HCT116 (cell line): Measurements from ENCODE around the gene ACVR1B. TPM values are rescaled to one million over a fixed set of nuclear protein-coding genes. Genes with fewer than 3 reads are reported as not detected.

Source experiments
- ATAC-seq: fragments of 200-7000 bp; cut with Tn5 transposase; 2 replicates; pipeline ENCODE4 v1.9.1; 2020; ENCODE audit warnings: mild to moderate bottlenecking, moderate library complexity
- BruUV-seq: library from RNA; stranded (reverse); fragments of 400-500 nt; replicated peaks from 2 replicates; lab custom pipeline; 2021; lab: Mats Ljungman, UMichigan
- CTCF ChIA-PET: fragments of 300-600 bp; sonication (Branson Sonifier 250); formaldehyde crosslinking; loops from one replicate; lab custom pipeline; 2021; ENCODE audit warnings: antibody characterized with exemption; lab: Charles Lee
- POLR2A ChIA-PET: fragments of 300-600, 350-600 bp; sonication (Branson Sonifier 250); formaldehyde crosslinking; loops from one replicate; lab custom pipeline; 2021; ENCODE audit warnings: antibody characterized with exemption; lab: Charles Lee
- RAD21 ChIA-PET, 2 experiments: fragments of 300-600 bp; sonication (Branson Sonifier 250); formaldehyde crosslinking; loops; one replicate each; lab custom pipeline; 2023; ENCODE audit warnings: low total read pairs in 2 of 2; ENCODE audit not compliant: uncharacterized antibody in 2 of 2, unreplicated experiment in 2 of 2, low non-redundant PET in 1 of 2; lab: Charles Lee
- DNase-seq: peaks from one replicate; pipeline ENCODE4 v3.0.0-alpha.2; 2010; ENCODE audit warnings: low read depth, low spot score
- H2AFZ ChIP-seq: fragments of 200-600 bp; shearing (Covaris generic), sonication (generic); 2 replicates; pipeline ENCODE4 v1.6.1; 2017; ENCODE audit warnings: low read depth, mixed run types, mixed read lengths, antibody characterized with exemption, low read length; ENCODE audit not compliant: poor library complexity, severe bottlenecking
- H3K27ac ChIP-seq: 2 replicates; pipeline ENCODE4 v1.5.1; 2012; ENCODE audit warnings: low read depth, low read length
- H3K27me3 ChIP-seq: fragments of 200-600 bp; sonication (generic); 2 replicates; pipeline ENCODE4 v1.6.1; 2016; ENCODE audit warnings: mixed run types, low read length, mixed read lengths; ENCODE audit not compliant: insufficient read depth
- H3K36me3 ChIP-seq, 2 experiments: fragments of 200-500 bp in 1 of 2; fragments of 200-600 bp in 1 of 2; sonication (Bioruptor generic) in 1 of 2; sonication (generic) in 1 of 2; 2 replicates each; pipeline versions ENCODE4 v1.5.1 to v1.6.1; 2014 to 2016; ENCODE audit warnings: low read length in 2 of 2, inconsistent platforms in 1 of 2, mixed read lengths in 1 of 2, mixed run types in 1 of 2; ENCODE audit not compliant: insufficient read depth in 2 of 2, control insufficient read depth in 1 of 2
- H3K4me1 ChIP-seq, 2 experiments: fragments of 200-600 bp in 1 of 2; sonication (generic) in 1 of 2; 2 replicates each; pipeline versions ENCODE4 v1.5.1 to v1.6.1; 2012 to 2017; ENCODE audit warnings: low read length in 2 of 2, inconsistent platforms in 1 of 2, mild to moderate bottlenecking in 1 of 2, mixed read lengths in 1 of 2, mixed run types in 1 of 2, moderate library complexity in 1 of 2; ENCODE audit not compliant: insufficient read depth in 2 of 2, control insufficient read depth in 1 of 2
- H3K4me2 ChIP-seq: fragments of 200-600 bp; sonication (generic); 2 replicates; pipeline ENCODE4 v1.6.1; 2017; ENCODE audit warnings: mixed run types, low read length, mixed read lengths
- H3K4me3 ChIP-seq, 2 experiments: fragments of 200-600 bp in 1 of 2; sonication (generic) in 1 of 2; replicated peaks in 1 of 2; 2 replicates each; pipeline ENCODE4 v1.5.1; 2011 to 2016; ENCODE audit warnings: low read length in 2 of 2, control low read depth in 1 of 2, low read depth in 1 of 2, mild to moderate bottlenecking in 1 of 2, mixed read lengths in 1 of 2, mixed run types in 1 of 2
- H3K79me2 ChIP-seq: fragments of 200-600 bp; sonication (generic); 2 replicates; pipeline ENCODE4 v1.6.1; 2017; ENCODE audit warnings: mild to moderate bottlenecking, mixed run types, low read length, moderate library complexity, mixed read lengths; ENCODE audit not compliant: insufficient read depth
- H3K9ac ChIP-seq: fragments of 200-600 bp; sonication (generic); 2 replicates; pipeline ENCODE4 v1.6.1; 2016; ENCODE audit warnings: low read length, mixed read lengths
- H3K9me2 ChIP-seq: fragments of 200-600 bp; sonication (generic), shearing (Covaris generic); 2 replicates; pipeline ENCODE4 v1.6.1; 2017; ENCODE audit warnings: mixed run types, mild to moderate bottlenecking, moderate library complexity; ENCODE audit not compliant: insufficient read depth
- H3K9me3 ChIP-seq, 2 experiments: fragments of 200-500 bp in 1 of 2; fragments of 200-600 bp in 1 of 2; sonication (Bioruptor generic) in 1 of 2; sonication (generic) in 1 of 2; 2 replicates each; pipeline ENCODE4 v1.6.1; 2014 to 2017; ENCODE audit warnings: low read length in 2 of 2, mixed read lengths in 2 of 2, inconsistent platforms in 1 of 2, low read depth in 1 of 2, mild to moderate bottlenecking in 1 of 2, mixed run types in 1 of 2, moderate library complexity in 1 of 2; ENCODE audit not compliant: control insufficient read depth in 1 of 2, insufficient read depth in 1 of 2
- H4K20me1 ChIP-seq: fragments of 200-600 bp; sonication (generic), shearing (Covaris generic); 2 replicates; pipeline ENCODE4 v1.6.1; 2017; ENCODE audit warnings: mixed run types, mild to moderate bottlenecking, moderate library complexity; ENCODE audit not compliant: insufficient read depth
- ATF3 ChIP-seq: IDR thresholded peaks from 2 replicates; pipeline ENCODE4 v1.6.1; 2012
- CBX3 ChIP-seq: IDR thresholded peaks from 2 replicates; pipeline ENCODE4 v1.6.1; 2012; ENCODE audit warnings: low read depth
- ELF1 ChIP-seq: IDR thresholded peaks from 2 replicates; pipeline ENCODE4 v1.6.1; 2012; ENCODE audit warnings: low read depth, borderline replicate concordance
- EZH2 ChIP-seq: fragments of 200-600 bp; sonication (generic); IDR thresholded peaks from 2 replicates; pipeline ENCODE4 v1.6.1; 2017; ENCODE audit warnings: antibody characterized with exemption, mixed run types
- EZH2phosphoT487 ChIP-seq: fragments of 200-600 bp; IDR thresholded peaks from 2 replicates; pipeline ENCODE4 v1.6.1; 2018; ENCODE audit warnings: antibody characterized with exemption, borderline replicate concordance
- FOSL1 ChIP-seq: IDR thresholded peaks from 2 replicates; pipeline ENCODE4 v1.6.1; 2012; ENCODE audit warnings: low read depth
- JUND ChIP-seq: IDR thresholded peaks from 2 replicates; pipeline ENCODE4 v1.6.1; 2012
- POLR2AphosphoS5 ChIP-seq: IDR thresholded peaks from 2 replicates; pipeline ENCODE4 v1.6.1; 2011; ENCODE audit warnings: mild to moderate bottlenecking, low read depth, low read length, moderate library complexity
- SP1 ChIP-seq: IDR thresholded peaks from 2 replicates; pipeline ENCODE4 v1.6.1; 2012; ENCODE audit warnings: low read depth
- YY1 ChIP-seq: IDR thresholded peaks from 2 replicates; pipeline ENCODE4 v1.6.1; 2011; ENCODE audit warnings: low read length, low read depth, moderate library complexity, mild to moderate bottlenecking; ENCODE audit not compliant: insufficient replicate concordance; ENCODE audit errors: extremely low read depth
- ZNF274 ChIP-seq: fragments of 200-500 bp; sonication (Bioruptor generic); IDR thresholded peaks from 2 replicates; pipeline ENCODE4 v1.6.1; 2014; ENCODE audit warnings: mild to moderate bottlenecking, low read depth, low read length, inconsistent platforms
- intact Hi-C: fragments of 100-400 bp; cut with micrococcal nuclease; formaldehyde crosslinking; loops from 2 replicates; pipeline ENCODE4 v1.10.0; 2022
- total RNA-seq: library from RNA; stranded (reverse); gene quantifications from one replicate; pipeline ENCODE4 v1.2.1, GENCODE V29; 2021; ENCODE audit not compliant: unreplicated experiment

The ACVR1B gene
- total RNA-seq, 1 experiment from 2014 or later, result 22.7 TPM

DNA sequence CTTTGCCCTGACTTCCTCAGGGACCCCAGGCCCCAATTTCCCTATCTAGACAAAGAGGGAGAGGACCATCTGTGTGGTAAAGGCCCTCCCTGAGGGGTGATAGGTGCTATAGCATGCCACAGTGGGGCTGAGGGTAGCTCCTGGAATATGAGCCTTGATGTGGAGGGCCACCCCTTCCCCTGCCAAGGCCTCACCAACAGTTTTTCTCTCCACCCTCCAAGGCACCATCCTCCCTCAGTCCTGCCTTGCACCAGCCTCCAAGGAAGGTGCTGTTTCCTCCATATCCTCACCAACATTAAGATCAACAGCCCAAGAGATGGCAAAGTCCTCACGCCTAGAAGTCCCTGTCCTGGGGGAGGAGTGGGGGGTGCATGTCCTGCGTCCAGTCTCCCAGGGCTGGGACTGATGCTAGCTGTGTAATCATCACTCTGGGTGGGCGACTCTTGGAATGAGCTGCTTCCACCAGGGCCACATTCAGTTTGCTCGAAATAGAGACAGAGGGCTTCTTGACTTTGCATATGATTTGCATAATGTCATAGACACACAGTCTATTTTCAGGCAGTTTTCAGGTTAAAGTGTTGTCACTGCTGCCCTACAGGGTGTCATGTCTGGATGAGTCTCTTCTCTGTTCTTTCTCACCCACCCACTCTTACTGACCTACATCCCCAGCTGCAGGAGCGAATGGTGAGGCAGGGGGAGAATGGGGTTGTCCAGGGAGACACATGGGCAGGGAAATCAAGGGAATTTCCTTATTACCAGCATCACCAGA is 26.8 kb upstream of the ACVR1B start:
- intact Hi-C loops, result no loop called here
- Histone ChIP-seq H3K9ac (no peak overlapping the region), H3K36me3 (no peaks in the 10 kb centered on the region), H3K27me3 (no peaks in the 10 kb centered on the region), H2AFZ (no peak overlapping the region), H3K9me2 (no peaks in the 10 kb centered on the region), H3K4me3 (no peak overlapping the region), H3K9me3 (no peaks in the 10 kb centered on the region), H3K4me2 (no peak overlapping the region), H3K27ac (no peak overlapping the region), H4K20me1 (no peaks in the 10 kb centered on the region), H3K4me1 (peaks cover 0 to 12% of the 10 kb centered on the region in 2 experiments; a peak in 1 of 4 replicates), H3K79me2 (no peaks in the 10 kb centered on the region)
- no peak for DNase-seq
- ChIA-PET RAD21 (no interaction called here), POLR2A (no interaction called here), CTCF (interaction anchor here (0.6 kb wide), 1 partner anchor 12 kb away, joined by 3 read pairs; no protein-coding TSS in a partner anchor)
- ATAC-seq, result no peak
- TF ChIP-seq SP1 (no peak), ELF1 (no peak)
- no TSS peak for BruUV-seq

DNA sequence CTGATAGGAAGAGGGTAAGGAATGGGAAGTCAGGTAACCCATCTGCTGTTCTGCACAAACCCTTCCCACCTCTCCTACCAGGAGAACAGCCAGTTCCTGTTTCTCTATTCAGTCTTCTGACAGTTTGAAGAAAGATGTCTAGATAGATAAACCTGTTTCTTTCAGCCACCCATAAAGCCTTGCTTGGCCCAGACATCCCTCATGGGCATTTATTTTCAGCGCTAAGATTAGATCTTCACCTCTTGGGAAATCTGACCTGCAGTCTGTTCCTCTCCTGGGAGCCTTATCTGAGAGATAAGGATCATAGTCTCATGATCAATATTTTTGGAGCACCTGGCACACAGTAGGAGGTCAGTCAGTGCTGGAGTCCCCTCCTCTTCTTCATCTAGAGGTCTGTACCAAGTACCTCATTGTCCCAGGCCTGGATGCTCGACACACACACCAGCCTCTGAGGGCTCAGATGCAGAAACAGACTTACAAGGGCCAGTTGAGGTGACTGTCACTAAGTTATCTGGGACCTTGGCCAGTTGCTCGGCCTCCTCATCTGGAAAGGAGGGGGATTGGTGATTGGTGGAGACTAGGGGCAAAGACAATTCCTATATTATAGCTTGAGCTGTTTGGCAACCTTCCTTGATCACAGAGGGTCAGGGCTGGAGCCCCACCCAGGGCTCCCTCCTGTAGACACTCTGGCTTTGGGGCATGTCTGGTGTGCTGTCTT is 26.0 kb upstream of the ACVR1B start:
- no peaks in the 10 kb centered on the region for H3K9me3 ChIP-seq
- H4K20me1 ChIP-seq, result no peaks in the 10 kb centered on the region
- no peaks in the 10 kb centered on the region for H3K79me2 ChIP-seq
- DNase-seq (no peak), ATAC-seq (no peak)
- H3K27ac ChIP-seq, result no peak overlapping the region
- H3K4me3 ChIP-seq, result no peak overlapping the region
- ChIA-PET CTCF (no interaction called here), POLR2A (no interaction called here), RAD21 (no interaction called here)
- no peak overlapping the region for H3K4me2 ChIP-seq
- intact Hi-C loops, result loop anchor here (1.0 kb wide), 1 partner anchor 55 kb away; no protein-coding TSS in a partner anchor
- H3K9me2 ChIP-seq, result no peaks in the 10 kb centered on the region
- TF ChIP-seq CBX3, result no peak
- no peak for TF ChIP-seq EZH2phosphoT487
- no peak for TF ChIP-seq FOSL1
- TF ChIP-seq ATF3, result no peak
- no peak for TF ChIP-seq ZNF274
- no peak for TF ChIP-seq POLR2AphosphoS5
- no peak for TF ChIP-seq EZH2
- TF ChIP-seq YY1, result no peak
- TF ChIP-seq JUND, result no peak
- no TSS peak for BruUV-seq
- H3K27me3 ChIP-seq, result no peaks in the 10 kb centered on the region
- H3K9ac ChIP-seq, result no peak overlapping the region
- peaks cover 0 to 12% of the 10 kb centered on the region in 2 experiments; a peak in 1 of 4 replicates for H3K4me1 ChIP-seq
- no peaks in the 10 kb centered on the region for H3K36me3 ChIP-seq
- H2AFZ ChIP-seq, result no peak overlapping the region
